GM21786 (cell line): ENCODE measurements around the gene AJAP1.
"Not testable (repeated sequence)": the region's sequence is repeated elsewhere in the genome, so short reads cannot be mapped to it uniquely, and the experiment has no call there.

ENCODE experiments used
- ATAC-seq: cut with Tn5 transposase; IDR thresholded peaks from one replicate; pipeline ENCODE4 v1.9.1; 2021; ENCODE audit not compliant: unreplicated experiment

AJAP1 gene

GRCh38 chr1:4653796-4654725, at the start of gene AJAP1:
TSS of gene AJAP1 (plus strand) at chr1:4654609. CDS start at chr1:4655426, 817 bp downstream.
- no peak for ATAC-seq

DNA sequence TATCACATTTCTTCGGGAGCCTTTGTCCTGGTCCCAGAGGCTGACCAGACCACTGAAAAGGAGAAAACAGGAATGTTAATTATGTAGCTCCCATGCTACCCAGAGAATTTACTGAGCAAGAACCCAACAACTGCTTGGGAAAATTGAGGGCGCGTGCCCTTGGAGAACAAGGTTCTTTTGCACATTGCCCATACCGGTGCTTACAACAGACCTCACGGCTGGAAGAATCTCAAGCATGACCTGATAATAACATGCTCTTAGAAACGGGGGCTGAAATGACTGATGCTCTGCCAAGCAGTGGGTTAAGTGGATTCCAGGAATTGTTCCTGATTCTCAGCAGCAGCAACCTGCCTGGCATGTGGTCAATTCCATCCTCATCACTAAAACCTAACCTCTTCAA, 49.3 kb upstream of the AJAP1 start:
- no peak for ATAC-seq

DNA sequence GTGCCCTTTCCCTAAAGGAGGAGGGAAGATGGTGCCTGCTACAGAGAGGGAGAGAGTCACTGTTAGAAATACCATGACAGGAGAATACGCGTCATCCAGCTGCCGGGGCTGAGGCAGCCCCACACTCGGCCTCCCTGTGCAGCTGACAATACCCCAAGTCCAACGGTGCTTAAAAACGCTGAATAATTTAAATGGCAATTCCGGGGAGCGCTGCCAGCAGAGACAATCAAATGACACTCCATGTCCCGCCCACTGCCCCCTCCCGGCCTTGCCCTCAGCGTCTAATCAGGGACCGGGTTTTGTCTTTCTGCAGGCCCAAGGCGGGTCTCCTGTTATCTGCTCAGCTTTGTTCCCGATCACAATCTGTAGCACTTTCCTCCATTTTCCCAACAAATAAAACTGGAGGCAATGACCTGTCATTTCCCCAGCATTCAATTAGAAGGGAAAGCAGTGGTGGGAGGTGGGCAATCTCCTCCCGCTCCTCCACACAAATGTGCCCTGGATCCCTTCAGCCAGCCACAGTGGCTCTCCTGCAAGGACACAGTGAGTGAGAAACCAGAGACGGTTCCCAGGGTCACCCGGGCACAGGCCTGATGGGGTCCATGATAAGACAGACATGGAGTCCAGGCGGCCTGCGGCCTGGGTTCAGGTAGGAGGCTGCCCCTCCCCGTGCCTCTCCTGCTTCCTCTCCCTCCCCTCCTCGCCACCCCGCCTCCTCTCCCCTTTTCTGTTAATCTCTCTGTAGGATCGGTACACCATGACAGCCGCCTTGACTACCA, 42.7 kb upstream of the AJAP1 start:
- ATAC-seq = no peak

DNA sequence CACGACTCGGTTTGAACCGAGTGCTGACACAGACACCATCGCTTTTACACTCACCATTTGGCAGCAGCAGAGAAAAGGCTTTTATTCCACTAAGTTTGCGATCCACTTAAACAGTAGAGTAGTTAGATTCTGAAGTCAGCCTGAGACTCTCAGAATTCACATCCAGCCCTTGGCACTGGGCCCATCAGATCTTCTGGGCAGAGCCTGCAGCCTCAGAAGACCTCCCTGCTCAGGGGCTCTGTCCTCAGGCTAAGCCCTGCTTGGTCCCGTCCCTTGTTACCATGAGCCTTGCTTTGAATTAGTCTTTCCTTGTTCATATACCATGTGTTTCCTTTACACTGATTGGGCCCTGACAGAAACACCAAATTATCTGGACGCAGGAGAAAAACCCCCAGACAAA, 41.4 kb upstream of the AJAP1 start:
- ATAC-seq = no peak

- no peak for ATAC-seq
Measured at GRCh38 chr1:4613606-4614370, 40.6 kb upstream of the AJAP1 start.

DNA sequence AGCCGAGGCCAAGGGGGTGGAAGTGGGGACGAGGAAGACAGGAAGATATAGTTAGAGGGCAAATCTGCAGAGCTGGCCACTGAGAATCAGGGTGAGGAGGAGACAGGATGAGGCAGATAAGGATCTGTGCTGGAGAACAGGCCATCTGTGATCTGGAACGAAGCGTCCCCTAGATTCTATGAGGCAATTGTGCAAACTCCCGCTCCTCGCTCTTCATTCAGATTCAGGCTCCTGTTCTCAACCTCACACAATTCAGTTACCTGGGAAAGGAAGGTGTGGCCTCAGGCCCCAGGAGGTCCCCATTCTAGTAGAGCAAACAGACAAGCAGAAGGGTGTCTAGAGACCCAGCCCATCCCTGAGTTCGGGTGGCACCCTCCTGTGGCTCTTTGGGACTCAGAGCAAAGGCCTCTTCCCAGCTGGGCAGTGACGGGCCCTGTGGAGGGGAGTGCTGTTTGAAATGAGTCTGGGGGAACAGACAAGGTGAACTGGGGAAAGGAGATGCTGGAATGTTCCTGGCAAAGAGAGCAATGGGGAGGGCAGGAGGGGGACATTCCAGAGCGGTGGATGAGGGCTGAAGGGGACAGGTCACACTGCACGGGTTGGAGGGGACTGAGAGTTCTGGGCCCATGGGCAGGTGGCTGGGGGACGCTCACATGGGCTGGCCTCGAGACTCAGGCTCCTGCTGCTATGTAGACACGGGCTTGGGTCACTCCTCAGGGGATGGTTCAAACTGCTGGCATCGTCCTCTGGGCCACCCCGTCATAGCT, 39.9 kb upstream of the AJAP1 start:
- no peak for ATAC-seq

DNA sequence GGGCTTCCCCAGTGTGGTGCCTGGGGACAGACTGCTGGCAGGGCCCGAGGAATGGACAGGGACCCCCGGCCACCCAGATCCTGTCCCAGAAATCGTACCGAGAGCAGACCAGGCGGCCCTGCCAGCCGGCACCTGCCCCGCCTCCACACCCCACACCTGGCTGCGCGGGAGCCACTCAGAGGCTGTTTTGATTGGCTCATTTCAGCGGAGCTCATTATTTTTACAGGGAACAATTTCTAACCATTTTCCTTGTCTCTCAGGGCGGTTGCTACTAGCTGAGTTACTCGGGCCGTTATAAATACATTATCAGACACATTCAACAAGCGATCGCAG, 39.3 kb upstream of the AJAP1 start:
- no peak for ATAC-seq

DNA sequence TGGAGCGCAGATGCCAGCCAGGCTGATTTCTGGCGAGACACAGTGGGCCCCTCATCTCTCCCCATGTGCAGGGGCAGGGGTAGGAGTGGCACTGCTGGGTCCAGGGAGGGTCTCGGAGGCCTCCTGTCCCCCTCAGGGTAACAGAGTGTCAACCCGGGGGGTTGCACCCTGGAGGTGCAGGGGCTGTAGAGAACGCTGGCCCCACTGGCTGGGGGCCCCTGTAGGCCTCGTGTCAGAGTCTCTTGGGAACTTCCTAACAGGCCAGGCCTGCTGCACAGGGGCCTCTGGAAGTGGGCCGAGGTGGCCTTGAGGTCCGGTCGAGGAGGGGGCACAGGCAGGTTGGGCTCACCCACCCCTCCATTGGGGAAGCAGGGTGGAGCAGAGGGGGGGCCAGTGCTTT, 38.9 kb upstream of the AJAP1 start:
- no peak for ATAC-seq

GRCh38 chr1:4616831-4617465, 37.5 kb upstream of the AJAP1 start:
- no peak for ATAC-seq

GRCh38 chr1:4617506-4617905, 36.9 kb upstream of the AJAP1 start:
- ATAC-seq = no peak

DNA sequence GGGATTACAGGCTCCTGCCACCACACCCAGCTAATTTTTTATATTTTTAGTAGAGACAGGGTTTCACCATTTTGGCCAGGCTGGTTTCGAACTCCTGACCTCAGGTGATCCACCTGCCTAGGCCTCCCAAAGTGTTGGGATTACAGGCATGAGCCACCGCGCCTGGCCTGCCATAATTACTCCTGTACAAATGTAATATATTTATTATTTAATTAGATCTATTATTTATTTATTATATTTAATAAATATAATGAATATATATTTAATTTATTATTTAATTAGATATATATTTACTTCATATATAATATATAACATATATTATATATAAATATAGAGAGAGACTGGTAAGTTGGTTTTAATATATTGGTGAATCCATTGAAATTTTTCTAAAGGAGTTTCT, 35.6 kb upstream of the AJAP1 start:
- ATAC-seq = not testable (repeated sequence)

DNA sequence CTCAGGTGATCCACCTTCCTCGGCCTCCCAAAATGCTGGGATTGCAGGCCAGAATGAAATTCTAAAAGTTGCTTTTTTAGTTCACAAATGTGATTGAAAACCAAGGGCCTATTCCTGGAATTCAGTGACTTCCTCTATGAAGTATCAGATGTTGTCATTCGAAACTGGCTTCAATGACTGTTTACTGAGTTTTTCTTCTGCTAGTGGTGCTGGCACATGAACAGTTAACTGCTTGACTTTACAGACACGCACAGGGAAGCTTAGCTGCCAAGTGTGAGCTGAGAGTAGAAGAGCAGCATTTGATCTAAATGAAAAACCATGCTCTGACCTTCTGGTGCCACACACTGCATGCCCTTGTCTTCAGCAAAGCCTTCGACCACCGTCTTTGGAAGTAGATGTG, 32.8 kb upstream of the AJAP1 start:
- ATAC-seq = no peak

DNA sequence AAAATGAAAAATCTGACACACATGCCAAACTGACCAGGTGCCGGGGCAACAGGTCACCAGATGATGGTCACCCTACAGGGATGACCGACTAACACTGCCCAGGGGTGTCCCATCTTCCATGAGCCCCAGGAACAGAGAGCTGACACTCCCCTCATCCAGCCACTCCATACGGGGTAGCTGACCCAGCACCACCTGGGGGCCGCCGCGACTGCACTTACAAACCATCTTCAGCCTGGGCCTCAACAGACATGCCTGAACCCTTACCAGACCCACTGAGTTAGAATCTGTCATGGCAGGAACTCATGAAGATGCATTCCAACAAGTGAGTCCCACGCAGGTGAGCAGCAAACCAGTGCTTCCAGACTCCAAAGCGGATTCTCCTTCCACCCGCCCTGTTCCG, 31.6 kb upstream of the AJAP1 start:
- no peak for ATAC-seq

- ATAC-seq = no peak
Measured at GRCh38 chr1:4624141-4624715, 30.2 kb upstream of the AJAP1 start.

GRCh38 chr1:4624801-4625200, 29.6 kb upstream of the AJAP1 start:
- ATAC-seq = no peak

DNA sequence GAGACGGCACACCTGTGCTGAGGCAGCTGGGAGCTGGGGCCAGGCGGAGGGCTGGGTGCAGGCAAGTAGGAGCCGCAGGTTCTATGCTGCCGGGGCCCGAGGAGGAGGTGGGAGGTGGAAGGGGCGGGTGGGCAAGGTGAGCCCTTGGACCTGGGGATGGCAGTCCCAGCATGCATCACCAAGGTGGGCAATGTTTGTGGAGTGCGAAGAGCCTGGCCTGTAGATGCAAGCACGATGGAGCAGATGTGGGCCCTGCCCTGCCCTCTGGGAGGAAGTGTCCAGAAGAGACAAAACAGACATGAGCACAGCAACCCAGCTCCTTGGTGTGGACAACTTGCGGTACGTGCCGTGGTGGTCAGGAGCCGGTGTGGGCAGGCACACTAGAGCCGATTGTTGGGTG, 28.3 kb upstream of the AJAP1 start:
- no peak for ATAC-seq

- no peak for ATAC-seq
Measured at GRCh38 chr1:4626560-4627319, 27.7 kb upstream of the AJAP1 start.

DNA sequence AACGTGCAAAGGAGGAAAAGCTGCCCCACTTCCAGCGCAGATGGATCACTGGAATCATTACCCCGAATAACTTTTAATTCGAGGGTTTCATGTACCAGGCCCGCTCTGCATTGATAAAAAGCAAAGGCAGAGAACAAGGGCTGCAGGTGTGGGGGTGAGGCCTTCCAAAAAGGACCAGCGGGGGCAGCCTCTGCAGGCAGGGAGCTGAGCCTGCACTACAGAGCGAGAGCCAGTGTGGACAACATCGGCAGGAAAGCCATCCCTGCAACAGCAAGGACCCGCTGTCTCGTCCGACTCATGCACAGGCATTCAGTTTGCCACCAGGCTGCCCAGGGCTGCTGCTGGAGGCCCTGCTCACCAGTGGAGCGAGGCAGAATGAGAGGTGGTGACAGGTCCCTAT, 27.1 kb upstream of the AJAP1 start:
- ATAC-seq = no peak

DNA sequence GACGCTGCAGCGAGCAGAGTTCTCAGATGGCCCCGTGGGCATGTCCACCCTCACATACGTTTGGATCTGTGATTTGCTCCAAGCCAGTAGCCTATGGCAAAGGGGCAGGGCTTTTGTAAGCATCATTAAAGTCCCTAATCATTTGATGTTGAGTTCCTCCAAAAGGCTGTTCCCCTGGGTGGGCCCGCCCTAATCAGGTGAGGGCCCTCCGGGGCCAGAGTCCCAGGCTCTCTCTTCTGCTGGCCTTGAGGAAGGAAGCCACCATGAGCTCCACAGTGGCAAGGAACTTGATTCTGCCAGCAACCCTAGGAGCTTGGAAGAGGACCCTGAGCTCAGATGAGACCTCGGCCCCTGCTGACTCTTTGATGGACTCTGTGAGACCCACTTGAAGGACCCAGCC, 25.4 kb upstream of the AJAP1 start:
- no peak for ATAC-seq
